Islet of Langerhans (tissue), 1 donor: ENCODE data around the gene SIMC1.
"Not testable (repeated sequence)": the region's sequence is repeated elsewhere in the genome, so short reads cannot be mapped to it uniquely, and the experiment has no call there.

ENCODE experiments used
- FAIRE-seq: peaks from one replicate; lab custom pipeline; 2011; peaks lifted over from hg19 to GRCh38; lab: Jason Lieb, UNC

Gene SIMC1

DNA sequence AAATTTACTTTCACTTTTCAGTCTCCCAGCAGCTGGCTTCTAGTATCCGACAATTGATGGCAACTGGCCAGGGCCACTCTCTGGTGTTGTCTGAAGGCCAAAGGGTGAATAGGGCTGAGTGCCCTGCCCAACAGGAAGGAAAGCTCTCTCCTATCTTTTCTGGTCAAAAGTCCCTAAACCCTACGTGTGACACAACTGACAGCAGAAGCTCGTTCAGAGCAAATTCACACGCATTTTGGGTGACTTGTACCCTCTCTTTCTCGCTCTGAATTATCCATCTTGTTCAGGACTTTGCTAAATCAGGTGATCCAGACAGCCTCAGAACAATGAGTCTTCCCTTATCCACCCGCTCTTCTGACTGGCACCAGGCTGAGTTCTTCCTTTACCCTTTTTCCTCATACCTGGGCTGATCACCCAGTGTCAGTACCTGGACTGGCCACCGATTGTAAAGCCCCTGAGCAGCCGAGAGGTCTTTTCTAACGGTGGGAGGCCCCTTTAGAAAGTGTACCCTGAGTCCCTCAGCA lies 21.8 kb upstream of the SIMC1 start:
- FAIRE-seq, result not testable (repeated sequence)

DNA sequence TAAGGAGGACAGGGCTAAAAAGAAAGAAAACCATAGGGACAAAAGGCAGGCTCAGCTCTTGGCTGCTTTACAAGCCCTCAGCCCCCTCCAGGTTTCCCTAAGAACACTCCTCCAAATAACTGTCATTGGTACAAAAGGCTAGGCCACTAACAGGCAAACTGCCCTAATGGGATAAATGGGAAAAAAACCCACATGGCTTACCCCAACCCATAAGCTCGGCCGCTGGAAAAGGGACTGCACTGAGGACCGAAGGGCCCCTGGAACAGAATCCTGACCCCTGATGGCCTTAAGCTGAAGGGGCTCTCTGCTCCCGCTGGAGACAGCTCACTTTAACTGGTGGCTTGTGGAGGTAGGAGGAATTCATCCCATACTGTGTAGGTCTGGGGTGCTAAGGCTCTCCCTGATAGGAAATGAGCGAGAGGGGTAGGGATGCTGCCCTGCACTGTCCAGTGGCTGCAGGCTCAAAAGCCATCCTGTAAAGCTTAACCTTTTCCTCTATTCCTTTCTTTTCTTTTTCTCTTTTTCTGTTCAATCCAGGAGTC lies 21.0 kb upstream of the SIMC1 start:
- FAIRE-seq, result not testable (repeated sequence)

DNA sequence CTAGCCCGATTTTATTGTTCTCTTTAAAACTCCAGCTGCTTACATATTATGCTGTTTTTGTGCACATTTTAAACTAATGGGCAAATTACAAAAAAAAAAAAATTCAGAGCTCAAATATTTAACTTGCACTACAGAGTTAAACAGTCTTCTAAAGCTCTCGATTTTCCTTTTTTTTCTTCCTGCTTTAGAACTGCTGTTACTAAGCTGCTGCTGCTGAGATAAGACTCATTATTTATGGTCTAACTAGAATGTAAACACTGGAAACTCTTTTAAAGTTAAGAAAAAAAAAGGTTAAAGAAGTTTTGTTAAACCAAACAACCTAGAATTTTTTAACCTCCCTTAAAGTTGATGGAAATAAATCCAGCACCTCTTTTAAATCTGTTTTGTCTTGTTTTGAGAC lies 20.5 kb upstream of the SIMC1 start:
- FAIRE-seq, result peak; percentile 30

DNA sequence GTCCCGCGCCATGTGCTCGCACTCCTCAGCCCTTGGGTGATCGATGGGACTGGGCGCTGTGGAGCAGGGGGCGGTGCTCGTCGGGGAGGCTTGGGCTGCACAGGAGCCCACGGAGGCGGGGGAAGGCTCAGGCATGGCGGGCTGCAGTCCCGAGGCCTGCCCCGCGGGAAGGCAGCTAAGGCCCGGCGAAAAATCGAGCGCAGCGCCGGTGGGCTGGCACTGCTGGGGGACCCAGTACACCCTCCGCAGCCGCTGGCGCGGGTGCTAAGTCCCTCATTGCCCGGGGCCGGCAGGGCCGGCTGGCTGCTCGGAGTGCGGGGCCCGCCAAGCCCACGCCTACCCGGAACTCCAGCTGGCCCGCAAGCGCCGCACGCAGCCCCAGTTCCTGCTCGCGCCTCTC lies 16.2 kb upstream of the SIMC1 start:
- FAIRE-seq, result not testable (repeated sequence)

DNA sequence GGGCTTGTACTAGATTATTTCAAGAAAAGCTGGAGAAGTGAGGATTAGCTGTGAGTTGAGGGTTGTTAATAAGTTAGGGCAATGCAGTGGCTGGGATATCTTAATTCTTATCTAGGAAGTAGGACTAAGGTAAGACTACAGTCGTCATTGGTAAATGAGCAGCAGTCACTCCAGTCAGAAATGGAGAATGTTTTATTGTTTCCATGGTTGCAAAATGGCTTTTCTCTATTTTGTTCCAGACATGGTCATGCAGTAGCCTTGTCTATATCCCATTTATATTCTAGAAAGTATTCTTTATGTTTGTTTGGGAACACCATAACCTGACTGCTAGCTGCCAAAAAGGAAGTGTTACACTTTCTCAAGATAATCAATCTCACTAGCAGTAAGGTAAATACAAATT lies 9.9 kb upstream of the SIMC1 start:
- not testable (repeated sequence) for FAIRE-seq

DNA sequence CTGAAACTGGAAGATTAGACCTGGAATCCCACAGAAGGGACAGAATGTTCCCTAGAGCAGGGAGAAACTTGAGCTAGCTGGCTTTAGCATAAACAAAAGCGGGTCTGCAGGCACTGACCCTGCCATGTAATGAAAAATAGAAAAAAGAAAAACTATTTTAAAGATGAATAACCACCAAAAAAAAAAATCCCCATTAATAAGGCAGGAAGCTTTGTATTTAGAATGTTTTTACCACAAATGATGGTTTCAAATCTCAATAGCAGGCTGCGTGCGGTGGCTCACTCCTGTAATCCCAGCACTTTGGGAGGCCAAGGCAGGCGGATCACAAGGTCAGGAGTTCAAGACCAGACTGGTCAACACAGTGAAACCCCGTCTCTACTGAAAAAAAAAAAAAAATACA lies 5.0 kb upstream of the SIMC1 start:
- FAIRE-seq, result not testable (repeated sequence)

DNA sequence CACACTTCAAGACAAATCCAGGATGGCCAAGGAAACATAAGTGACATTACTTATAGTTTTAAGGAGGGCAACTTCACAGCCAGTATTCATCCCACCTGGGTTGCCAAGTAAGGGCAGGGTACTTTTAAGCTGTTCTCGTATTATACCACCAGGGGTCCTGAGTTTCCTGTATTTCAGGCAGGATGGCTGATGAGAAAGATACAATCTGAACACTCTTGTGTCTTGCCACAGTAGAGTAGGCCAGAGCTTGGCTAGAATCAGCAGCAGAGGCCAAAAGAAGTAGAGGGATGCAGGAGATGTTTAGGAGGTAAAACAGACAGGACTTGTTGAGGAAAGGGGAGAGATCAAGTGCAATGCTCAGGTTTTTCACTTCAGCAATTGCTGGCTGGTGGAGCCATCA lies 3.1 kb upstream of the SIMC1 start:
- not testable (repeated sequence) for FAIRE-seq

DNA sequence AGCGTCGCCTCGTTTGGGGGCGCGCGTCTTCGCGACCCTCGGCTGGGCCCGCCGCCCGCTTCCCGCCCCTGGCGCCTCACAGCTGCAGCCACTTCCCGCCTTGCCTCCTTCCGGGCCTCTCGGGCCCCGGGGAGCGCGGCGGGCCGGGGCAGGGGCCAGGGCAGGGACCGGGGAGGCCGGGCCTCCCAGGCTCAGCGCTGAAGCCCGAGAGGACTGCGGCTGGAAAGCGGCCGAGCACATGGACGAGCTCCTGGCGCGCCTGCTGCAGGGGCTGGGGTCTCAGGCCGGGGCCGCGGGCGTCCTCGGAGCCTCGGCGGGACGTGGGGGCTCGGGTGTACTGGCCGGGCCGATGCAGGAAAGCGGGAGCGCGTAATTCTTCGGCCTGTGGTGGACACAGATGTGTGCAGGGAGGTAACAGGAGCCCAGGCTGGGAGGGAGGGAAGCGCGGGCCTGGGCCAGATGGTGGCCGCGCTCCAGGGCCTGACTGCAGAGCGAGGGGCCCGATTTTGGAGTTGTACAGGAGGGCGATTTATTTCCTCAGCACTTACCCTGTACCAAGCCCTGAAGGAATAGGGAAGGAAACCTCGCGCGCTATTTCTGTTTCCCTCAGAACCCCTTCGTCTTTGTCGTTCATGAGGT lies 540 bp downstream of the SIMC1 start:
- FAIRE-seq, result not testable (repeated sequence)

DNA sequence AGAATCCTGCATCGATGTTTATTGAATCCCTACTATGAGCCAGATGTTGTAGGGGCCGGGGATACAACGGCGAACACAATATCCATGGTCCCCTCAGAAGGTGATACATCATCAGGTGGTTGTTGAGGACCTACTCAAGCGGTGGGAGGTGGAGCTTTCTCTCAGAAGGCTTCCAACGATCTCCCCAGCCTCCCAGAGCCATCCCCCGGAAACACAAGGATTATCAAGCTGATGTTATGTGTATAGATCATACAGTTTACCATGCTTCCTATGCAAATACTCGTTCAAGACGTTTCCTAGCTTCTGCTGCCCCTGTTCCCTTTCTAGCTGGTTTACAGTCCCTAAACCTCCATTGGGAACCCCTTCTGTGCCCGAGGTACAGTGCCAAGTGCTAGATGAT lies 1.1 kb downstream of the SIMC1 start:
- FAIRE-seq, result not testable (repeated sequence)

DNA sequence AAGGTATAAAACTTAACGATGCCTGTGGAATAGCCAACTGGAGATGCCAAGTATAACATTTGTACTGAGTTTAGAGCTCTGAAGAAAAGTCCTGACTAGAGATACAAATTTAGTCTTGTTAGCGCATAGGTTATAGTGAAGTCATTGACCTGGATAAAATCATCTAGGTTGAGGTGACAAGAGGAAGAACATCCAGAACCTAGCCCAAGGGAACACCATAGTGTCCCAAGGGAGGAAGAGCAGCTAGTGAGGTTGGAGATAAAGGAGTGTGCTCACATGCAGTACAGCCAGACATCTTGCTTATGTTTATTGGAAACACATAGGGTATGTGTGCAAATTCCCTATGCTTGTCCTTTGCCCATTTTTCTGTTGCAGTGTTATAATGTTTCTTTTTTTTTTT lies 6.1 kb downstream of the SIMC1 start:
- FAIRE-seq, result not testable (repeated sequence)

DNA sequence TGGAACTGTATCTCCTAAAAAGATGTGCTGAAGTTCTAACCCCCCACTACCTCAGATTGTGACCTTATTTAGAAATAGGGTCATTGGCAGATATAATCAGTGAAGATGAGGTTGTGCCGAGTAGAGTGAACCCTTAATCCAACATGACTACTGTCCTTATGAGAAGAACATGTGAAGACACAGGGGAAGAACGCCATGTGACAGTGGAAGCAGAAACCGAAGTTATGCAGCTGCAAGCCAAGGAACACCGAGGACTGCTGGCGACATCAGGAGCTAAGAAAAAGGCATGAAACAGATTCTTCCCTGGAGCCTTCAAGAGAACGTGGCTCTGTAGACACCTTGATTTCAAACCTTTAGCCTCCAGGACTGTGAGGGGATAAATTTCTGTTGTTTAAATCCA lies 6.8 kb downstream of the SIMC1 start:
- not testable (repeated sequence) for FAIRE-seq

DNA sequence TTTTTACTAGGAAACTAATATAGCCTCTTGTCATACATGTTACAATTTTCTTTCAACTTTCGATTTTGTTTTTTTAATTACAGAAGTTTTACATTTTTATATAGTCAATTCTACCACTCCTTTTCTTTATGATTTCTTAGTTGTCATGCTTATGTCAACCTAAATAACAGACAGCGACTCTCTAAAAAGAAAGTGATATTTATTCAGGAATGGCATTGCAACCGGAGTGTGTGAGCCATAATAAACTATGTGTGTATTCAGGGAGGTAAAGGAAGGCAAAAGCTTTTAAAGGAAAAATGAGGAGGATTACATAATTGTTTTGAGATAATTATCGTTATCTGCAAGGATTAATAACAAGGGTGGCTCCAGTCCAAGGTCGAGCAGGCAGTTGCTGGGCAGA lies 7.3 kb downstream of the SIMC1 start:
- FAIRE-seq, result not testable (repeated sequence)

DNA sequence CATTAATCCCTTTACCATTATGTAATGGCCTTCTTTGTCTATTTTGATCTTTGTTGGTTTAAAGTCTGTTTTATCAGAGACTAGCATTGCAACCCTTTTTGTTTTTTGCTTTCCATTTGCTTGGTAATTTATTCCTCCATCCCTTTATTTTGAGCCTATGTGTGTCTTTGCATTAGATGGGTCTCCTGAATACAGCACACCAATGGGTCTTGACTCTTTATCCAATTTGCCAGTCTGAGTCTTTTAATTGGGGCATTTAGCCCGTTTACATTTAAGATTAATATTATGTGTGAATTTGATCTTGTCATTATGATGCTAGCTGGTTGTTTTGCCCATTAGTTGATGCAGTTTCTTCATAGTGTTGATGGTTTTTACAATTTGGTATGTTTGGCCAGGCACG lies 12.5 kb downstream of the SIMC1 start:
- not testable (repeated sequence) for FAIRE-seq

DNA sequence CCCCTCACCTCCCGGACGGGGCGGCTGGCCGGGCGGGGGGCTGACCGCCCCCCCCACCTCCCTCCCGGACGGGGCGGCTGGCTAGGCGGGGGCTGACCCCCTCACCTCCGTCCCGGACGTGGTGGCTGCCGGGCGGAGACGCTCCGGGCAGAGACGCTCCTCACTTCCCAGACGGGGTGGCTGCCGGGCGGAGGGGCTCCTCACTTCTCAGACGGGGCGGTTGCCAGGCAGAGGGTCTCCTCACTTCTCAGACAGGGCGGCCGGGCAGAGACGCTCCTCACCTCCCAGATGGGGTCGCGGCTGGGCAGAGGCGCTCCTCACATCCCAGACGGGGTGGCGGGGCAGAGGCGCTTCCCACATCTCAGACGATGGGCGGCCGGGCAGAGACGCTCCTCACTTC lies 13.9 kb downstream of the SIMC1 start:
- not testable (repeated sequence) for FAIRE-seq

DNA sequence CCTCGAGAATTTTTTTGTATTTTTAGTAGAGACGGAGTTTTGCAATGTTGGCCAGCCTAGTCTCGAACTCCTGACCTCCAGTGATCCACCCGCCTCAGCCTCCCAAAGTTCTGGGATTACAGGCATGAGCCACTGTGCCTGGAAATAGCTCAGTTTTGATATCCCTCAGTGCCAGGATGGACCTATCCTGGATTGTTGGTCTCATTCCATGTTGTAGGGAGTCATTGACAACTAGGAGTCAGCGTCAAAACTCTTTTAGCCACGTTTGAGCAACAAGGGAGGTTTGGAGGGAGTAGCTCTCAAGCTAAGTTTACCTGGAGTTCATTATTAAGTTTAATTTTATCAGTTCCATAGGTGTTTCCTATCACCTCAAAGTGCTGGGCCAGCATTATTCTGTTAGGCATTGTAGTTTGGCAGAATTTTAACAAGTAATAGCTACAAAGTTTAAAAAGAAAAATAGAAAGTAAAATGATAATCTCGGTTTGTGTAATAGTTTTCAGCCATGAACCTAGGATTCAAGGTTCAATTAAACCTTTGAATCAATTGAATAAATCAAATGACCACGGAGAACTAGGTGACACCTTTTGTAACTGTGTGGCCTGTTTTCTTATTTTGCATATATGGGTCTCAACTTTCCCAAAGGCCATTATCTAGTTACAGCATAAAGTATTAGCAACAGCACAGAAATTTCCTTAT lies 15.3 kb downstream of the SIMC1 start:
- FAIRE-seq, result peak; percentile 60

DNA sequence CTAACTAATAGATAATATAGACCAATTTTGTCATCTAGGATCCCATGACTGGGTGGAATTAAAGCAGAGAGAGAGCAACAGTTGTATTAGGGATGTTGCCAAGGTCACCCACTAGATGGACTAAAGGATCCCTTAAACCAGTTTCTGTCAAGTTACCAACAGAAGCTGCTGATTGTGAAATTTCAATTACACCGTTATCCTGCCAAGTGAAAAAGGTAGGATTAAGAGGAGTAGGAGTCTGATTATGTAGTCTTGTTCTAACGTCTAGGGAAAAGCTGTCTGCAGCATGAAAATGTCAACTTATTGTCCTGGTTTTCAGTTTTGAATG lies 15.8 kb downstream of the SIMC1 start:
- FAIRE-seq, result not testable (repeated sequence)

DNA sequence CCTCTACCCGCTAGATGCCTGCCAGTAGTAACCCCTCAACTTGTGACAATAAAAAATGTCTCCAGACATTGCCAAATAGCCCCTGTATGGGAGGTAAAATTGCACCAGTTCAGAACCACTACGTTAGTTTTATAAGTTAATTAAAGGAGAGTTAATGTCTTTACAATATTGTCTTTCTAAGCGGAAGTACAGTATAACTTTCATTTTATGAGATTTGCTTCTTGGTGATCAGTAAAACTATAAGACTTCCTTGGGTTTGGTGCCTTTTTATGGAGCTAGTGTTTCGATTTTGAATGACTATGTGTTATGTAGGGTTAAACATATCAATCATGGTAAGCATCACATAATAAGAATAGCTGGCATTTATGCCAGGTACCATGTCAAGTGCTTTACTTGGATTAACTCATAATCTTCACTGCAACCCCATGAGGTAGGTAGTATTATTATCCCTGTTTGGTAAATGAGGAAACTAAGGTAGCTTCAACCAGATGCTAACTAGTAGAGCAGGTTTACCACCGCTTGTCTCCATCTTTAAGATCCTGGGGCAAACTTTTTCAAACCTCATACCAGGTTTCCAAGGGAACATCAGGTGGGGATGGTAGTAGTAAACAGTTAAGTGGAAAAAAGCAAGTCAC lies 19.8 kb downstream of the SIMC1 start:
- not testable (repeated sequence) for FAIRE-seq

DNA sequence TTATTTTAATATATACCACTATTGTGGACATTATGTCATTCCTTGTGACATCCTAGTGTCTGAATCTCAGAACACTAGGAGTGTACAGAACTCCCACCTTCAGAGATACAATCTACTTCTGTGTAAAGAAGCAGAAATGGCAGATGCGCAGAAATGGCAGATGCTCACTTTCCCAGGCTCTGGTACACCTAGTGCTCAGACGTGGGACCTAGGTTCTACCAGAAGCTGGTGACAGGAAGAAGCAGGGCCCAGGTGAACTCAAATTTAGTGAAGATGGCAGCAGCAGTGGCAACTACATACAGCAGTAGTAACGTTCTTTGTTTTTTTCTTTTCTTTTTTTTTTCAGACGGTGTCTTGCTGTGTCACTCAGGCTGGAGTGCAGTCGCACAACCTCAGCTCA lies 22.5 kb downstream of the SIMC1 start:
- not testable (repeated sequence) for FAIRE-seq

DNA sequence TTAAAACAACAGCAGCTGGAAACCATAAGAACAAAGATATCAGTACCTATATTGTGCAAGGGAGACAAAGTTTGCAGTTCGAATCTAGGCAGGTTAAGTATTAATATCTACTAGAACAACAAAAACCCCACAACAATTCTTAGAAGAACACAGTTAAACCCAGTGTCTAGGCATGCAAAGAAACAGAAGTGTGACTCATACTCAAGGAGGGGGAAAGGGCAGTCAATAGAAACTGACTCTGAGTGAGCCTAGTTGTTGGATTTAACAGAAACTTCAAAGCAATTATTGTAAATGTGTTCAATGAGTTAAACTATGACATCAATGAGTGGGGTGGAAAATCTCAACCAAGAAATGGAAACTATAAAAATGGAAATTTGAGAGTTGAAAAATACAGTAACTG lies 28.2 kb downstream of the SIMC1 start:
- not testable (repeated sequence) for FAIRE-seq

DNA sequence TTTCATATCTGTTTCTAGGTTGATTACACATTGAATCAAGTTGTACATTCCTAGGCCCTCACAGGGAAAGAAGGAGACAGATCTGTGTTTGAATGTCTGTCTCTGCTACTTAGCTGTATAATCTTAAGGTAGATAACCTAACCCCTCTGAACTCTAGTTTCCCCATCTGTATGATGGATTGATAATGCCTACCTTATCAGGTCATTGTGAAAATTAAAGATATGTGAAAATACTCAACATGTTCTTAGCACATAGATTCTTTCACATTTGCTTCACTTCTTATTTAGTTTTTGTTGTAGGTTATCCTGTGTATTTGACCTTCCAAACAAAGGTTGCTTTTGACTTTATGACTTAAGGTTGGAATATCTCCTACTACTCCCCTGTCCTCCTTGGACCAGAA lies 50.8 kb downstream of the SIMC1 start:
- FAIRE-seq, result not testable (repeated sequence)

DNA sequence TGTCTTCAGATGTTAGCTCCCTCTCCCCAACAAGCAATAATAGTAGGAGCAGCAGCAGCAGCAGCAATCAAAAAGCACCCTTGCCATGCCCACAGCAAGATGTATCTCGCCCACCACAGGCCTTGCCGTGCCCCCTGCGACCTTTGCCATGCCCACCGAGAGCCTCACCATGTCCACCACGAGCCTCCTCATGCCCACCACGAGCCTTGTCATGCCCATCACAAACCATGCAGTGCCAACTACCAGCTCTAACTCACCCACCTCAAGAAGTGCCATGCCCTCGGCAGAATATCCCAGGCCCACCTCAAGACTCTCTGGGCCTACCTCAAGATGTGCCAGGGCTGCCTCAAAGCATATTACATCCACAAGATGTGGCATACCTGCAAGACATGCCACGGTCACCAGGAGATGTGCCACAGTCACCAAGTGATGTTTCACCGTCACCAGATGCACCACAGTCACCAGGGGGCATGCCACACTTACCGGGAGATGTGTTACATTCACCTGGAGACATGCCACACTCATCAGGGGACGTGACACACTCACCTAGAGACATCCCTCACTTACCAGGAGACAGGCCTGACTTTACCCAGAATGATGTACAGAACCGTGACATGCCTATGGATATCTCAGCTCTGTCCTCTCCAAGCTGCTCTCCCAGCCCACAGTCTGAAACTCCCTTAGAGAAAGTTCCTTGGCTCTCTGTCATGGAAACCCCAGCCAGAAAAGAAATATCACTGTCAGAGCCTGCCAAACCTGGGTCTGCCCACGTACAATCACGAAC lies 52.0 kb downstream of the SIMC1 start:
- FAIRE-seq, result not testable (repeated sequence)

DNA sequence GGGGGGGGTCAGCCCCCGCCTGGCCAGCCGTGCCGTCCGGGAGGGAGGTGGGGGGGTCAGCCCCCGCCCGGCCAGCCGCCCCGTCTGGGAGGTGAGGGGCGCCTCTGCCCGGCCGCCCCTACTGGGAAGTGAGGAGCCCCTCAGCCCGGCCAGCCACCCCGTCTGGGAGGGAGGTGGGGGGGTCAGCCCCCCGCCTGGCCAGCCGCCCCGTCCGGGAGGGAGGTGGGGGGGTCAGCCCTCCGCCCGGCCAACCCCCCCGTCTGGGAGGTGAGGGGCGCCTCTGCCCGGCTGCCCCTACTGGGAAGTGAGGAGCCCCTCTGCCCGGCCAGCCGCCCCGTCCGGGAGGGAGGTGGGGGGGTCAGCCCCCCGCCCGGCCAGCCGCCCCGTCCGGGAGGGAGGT lies 67.1 kb downstream of the SIMC1 start:
- not testable (repeated sequence) for FAIRE-seq
